Left ventricle myocardium inferior (tissue), 1 donor: ENCODE measurements around the gene KLRF2. TPM values are rescaled to one million over a fixed set of nuclear protein-coding genes. Genes with fewer than 3 reads are reported as not detected.

ENCODE experiments used
- DNase-seq: peaks from one replicate; pipeline ENCODE4 v3.0.0-alpha.2; 2020
- H3K27ac ChIP-seq: fragments of 200-600 bp; replicated peaks from 2 replicates; pipeline ENCODE4 v1.8.0; 2021
- H3K27me3 ChIP-seq: fragments of 200-600 bp; 2 replicates; pipeline ENCODE4 v1.8.0; 2021; ENCODE audit warnings: low read depth
- H3K36me3 ChIP-seq: fragments of 200-600 bp; 2 replicates; pipeline ENCODE4 v1.8.0; 2021
- H3K4me1 ChIP-seq: fragments of 200-600 bp; 2 replicates; pipeline ENCODE4 v1.8.0; 2021
- H3K4me3 ChIP-seq: fragments of 200-600 bp; 2 replicates; pipeline ENCODE4 v1.8.0; 2021; ENCODE audit warnings: mild to moderate bottlenecking, moderate library complexity
- H3K9me3 ChIP-seq: fragments of 200-600 bp; replicated peaks from 2 replicates; pipeline ENCODE4 v1.8.0; 2021
- CTCF ChIP-seq: fragments of 200-600 bp; IDR thresholded peaks from 2 replicates; pipeline ENCODE4 v1.8.0; 2021; ENCODE audit warnings: antibody characterized with exemption, mild to moderate bottlenecking, borderline replicate concordance
- intact Hi-C: fragments of 100-400 bp; cut with micrococcal nuclease; formaldehyde crosslinking; loops from one replicate; pipeline ENCODE4 v1.11.0; 2022
- total RNA-seq: library from RNA; stranded (reverse); fragmentation: NEBNext Ultra II Directional; extraction: Animal tissue kit (Norgen Biotek cat#: 25700); gene quantifications from one replicate; pipeline ENCODE4 v1.2.1, GENCODE V29; 2021
- donor health status: DM: no; HTN: yes; CAD: no; lungs with severe emphysema.

Gene KLRF2
- total RNA-seq, 1 donor from 2014 or later, result not detected

GRCh38 chr12:9909724-9910123, 28.4 kb downstream of the KLRF2 start:
- Histone ChIP-seq H3K27me3 (no peaks in the 10 kb centered on the region), H3K27ac (no peak overlapping the region), H3K4me3 (no peak overlapping the region), H3K36me3 (no peaks in the 10 kb centered on the region), H3K4me1 (no peaks in the 10 kb centered on the region), H3K9me3 (peaks cover 39% of the 10 kb centered on the region)
- no peak for DNase-seq
- intact Hi-C loops, result loop anchor here (5.0 kb wide), 1 partner anchor 82 kb away; the partner anchor contains the start of gene KLRF1
- no peak for TF ChIP-seq CTCF

DNA sequence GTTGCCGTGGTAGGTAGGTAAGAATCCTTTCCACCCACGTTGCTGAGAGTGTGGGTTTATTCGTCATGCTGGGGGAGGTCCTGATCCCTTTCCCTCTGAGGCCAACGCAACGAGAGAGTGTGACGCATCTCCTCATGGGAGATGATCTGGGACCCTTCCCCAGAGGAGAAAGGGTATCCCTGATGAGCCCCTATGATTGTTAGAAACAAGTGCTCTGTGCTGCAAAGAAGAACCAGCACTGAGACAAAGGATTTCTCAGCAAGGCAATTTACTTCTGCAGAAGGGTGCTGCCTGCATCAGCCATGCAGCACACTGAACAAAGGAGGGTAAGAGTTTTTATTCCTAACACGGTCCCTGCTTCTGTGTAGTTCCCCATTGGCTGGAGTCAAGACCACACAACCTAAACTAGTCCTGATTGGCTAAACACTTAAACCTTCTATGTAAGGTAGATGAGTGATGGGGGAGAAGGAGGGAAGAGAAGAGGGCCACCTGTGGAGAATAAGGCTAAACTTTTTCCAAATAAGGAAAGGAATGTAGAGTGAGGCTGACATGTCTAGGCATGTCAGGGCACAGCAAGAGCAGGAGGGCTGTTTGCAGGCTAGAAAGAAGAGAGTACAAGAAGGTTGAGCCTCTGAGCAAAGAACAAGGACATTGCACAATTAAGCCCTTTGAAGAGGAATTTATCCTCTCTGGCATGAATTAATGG, 29.6 kb downstream of the KLRF2 start:
- intact Hi-C loops, result no loop called here
- no peak for DNase-seq
- no peak for TF ChIP-seq CTCF

GRCh38 chr12:9911708-9912107, 30.4 kb downstream of the KLRF2 start:
- Histone ChIP-seq H3K4me3 (no peak overlapping the region), H3K9me3 (peaks cover 39% of the 10 kb centered on the region), H3K27ac (no peak overlapping the region), H3K27me3 (no peaks in the 10 kb centered on the region), H3K4me1 (no peaks in the 10 kb centered on the region), H3K36me3 (no peaks in the 10 kb centered on the region)
- intact Hi-C loops, result no loop called here
- TF ChIP-seq CTCF, result no peak
- no peak for DNase-seq

More for the DNA sequence above, 29.6 kb downstream of the KLRF2 start:
- Histone ChIP-seq H3K27me3 (no peaks in the 10 kb centered on the region), H3K4me3 (no peak overlapping the region), H3K4me1 (no peaks in the 10 kb centered on the region), H3K36me3 (no peaks in the 10 kb centered on the region), H3K27ac (no peak overlapping the region), H3K9me3 (peaks cover 39% of the 10 kb centered on the region)

DNA sequence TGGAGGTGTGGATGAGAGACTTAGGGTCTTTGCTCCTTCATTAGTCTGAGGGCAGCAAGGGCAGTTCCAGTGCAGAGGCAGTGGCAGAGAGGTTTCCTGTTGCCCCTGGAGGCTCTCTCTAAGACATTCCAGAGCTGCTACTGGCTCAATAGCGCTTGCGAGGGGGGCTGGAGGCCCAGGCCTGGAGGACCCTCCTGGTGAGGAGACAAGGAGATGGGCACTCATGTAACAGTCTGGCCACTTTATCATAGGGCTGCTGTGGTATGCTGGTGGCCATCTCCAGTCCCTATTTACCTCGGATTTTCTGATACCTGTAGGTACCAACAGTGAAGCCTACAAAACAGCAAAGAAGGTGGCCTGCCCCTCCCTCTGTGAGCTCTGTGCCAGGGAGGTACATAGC, 38.2 kb downstream of the KLRF2 start:
- intact Hi-C loops, result no loop called here
- no peaks in the 10 kb centered on the region for H3K36me3 ChIP-seq

GRCh38 chr12:9920451-9920850, 39.2 kb downstream of the KLRF2 start:
- intact Hi-C loops, result no loop called here
- H3K27me3 ChIP-seq, result no peaks in the 10 kb centered on the region
- DNase-seq, result no peak
- no peak overlapping the region for H3K27ac ChIP-seq
- no peak for TF ChIP-seq CTCF
- no peaks in the 10 kb centered on the region for H3K4me1 ChIP-seq
- no peak overlapping the region for H3K4me3 ChIP-seq
- peaks cover 11% of the 10 kb centered on the region for H3K9me3 ChIP-seq
- no peaks in the 10 kb centered on the region for H3K36me3 ChIP-seq

More for the DNA sequence above, 38.2 kb downstream of the KLRF2 start:
- Histone ChIP-seq H3K27me3 (no peaks in the 10 kb centered on the region), H3K27ac (no peak overlapping the region), H3K4me1 (no peaks in the 10 kb centered on the region), H3K9me3 (peaks cover 14% of the 10 kb centered on the region), H3K4me3 (no peak overlapping the region)
- DNase-seq, result no peak
- no peak for TF ChIP-seq CTCF
